ENCODE data around the gene TRPV6.

TRPV6 gene

DNA sequence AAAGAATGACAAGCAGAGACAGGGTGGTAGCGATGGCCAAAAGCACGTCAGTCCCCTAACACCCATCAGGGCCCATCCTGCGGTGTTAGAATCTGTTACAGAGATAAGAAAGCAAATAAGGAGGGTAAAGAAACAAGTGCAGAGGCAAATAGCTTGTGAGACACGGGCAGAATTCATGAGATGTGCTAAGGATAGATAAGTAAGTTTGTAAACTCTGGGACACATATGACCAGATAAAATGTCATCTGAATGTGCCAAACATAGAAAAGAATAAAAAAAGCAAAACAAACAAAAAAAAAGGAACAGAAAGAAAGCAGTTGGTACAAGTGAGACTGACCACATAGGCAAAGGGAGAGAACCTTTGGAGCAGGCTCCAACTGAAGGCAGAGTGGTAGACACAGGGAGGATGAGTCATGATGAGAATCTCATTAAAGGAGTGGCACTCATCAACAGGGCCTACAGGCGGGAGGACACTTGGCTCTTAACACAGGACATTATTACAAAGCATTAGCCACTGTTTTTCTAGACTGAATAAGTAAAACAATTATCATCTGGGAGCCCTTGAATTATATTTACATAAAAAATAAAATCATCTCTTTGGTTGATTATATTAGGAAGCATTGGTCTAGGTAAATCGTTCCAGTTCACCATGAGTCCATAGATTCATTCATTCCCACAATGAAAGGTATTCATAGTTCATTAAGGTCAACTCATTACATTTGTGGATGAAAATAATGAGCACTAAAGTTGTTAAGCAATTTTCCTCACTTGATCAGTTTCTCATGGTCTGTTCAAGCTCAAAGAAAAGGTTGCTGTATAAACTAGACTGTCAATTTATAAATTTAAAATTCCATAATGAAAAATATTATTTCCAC, 52.1 kb downstream of the TRPV6 start:
- peaks cover 45% of the 10 kb centered on the region for H3K4me1 Mint-ChIP-seq
- no peaks in the 10 kb centered on the region for H3K9me3 Mint-ChIP-seq

DNA sequence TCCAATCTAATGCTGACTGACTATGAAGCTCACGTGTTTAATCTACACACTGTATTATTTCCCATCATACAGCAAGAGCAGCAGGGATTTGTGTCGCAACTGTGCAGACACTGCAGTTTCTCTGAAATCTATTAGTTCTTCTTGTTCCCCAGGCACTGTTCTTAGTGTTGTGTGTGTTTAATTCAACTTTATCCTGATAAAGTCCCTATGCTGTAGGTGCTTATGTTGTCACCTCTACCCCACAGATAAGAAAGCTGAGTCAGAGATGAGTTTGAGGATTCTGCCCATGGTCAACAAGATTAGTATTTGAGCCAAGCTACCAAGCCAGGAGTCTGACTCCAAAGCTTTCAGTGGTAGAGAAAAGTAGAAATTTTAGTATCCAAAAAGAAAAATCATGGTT, 53.1 kb downstream of the TRPV6 start:
- Mint-ChIP-seq H3K4me1 (peaks cover 50% of the 10 kb centered on the region), H3K9me3 (no peaks in the 10 kb centered on the region), H3K27ac (no peak overlapping the region)

More for the DNA sequence above, 52.1 kb downstream of the TRPV6 start:
- no peak overlapping the region for H3K4me3 Mint-ChIP-seq
- H3K27me3 Mint-ChIP-seq = no peaks in the 10 kb centered on the region
- H3K36me3 Mint-ChIP-seq = no peaks in the 10 kb centered on the region
- H3K27ac Mint-ChIP-seq = no peak overlapping the region

DNA sequence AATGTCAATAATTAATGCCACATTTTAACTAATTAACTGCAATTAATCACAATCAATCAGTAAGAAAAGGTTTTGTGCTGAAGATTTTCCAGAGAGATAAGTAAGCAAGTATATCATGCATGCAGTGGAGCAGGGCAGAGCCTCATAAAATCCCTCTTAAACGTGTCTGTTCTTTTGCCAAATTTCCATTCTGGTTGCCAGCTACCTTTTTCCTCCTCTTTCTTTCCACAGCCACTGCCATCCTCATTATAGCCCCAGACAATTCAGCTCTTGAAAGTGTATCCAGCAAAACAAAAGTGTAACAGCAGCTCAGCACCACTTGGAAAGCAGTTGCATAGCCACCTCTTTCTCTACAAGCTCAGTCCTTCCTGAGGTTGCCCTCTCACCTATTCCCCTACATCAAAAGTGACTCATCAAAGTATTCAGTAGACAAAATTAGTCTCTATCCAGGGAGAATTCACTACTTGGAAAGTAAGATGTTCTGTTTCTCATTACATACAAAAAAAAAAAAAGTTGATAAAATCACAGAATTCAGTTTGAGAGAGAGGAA, 57.5 kb downstream of the TRPV6 start:
- Mint-ChIP-seq H3K4me1 (peaks cover 23% of the 10 kb centered on the region), H3K27ac (no peak overlapping the region), H3K27me3 (no peaks in the 10 kb centered on the region), H3K36me3 (peaks cover 4% of the 10 kb centered on the region), H3K9me3 (peaks cover 5% of the 10 kb centered on the region), H3K4me3 (no peak overlapping the region)

More for the DNA sequence above, 53.1 kb downstream of the TRPV6 start:
- H3K27me3 Mint-ChIP-seq = no peaks in the 10 kb centered on the region
- H3K4me3 Mint-ChIP-seq = no peak overlapping the region
- H3K36me3 Mint-ChIP-seq = no peaks in the 10 kb centered on the region

DNA sequence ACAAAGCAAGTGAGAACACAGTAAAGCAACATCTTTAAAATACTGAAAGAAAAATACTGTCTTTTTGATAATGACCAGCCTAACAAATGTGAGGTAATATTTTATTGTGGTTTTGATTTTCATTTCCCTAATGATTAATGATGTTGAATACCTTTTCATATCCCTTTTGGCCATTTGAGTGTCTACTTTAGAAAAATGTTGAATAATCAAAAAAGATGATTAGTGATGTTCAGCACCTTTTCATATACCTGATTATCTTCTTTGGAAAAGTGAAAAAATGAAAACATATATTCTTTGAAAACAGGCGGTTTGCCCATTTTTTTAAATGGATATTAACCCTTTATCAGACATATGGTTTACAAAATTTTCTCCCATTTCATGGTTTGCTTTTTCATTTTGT, 62.8 kb downstream of the TRPV6 start:
- Mint-ChIP-seq H3K9me3 (peaks cover 15% of the 10 kb centered on the region), H3K4me3 (no peak overlapping the region), H3K27ac (no peak overlapping the region)

More for the DNA sequence above, 62.8 kb downstream of the TRPV6 start:
- peaks cover 12% of the 10 kb centered on the region for H3K36me3 Mint-ChIP-seq
- no peaks in the 10 kb centered on the region for H3K27me3 Mint-ChIP-seq
- H3K4me1 Mint-ChIP-seq = peaks cover 27% of the 10 kb centered on the region
